OCI-LY7 (cell line): ENCODE results near the gene NPM3.

Experiments used
- EZH2phosphoT487 ChIP-seq: fragments of 200-600 bp; sonication (generic); IDR thresholded peaks from 2 replicates; pipeline ENCODE4 v1.6.1; 2018; ENCODE audit warnings: low read depth, borderline replicate concordance, mild to moderate bottlenecking, mixed run types, antibody characterized with exemption, low read length, moderate library complexity, mixed read lengths
- TF ChIP-seq, protein P1 (sequence below): fragments of 200-600 bp; sonication (generic); conservative IDR thresholded peaks from 2 replicates; pipeline ENCODE4 v1.5.1; 2014; ENCODE audit warnings: mild to moderate bottlenecking, antibody characterized with exemption, low read length, moderate library complexity, mixed read lengths

GRCh38 chr10:101760510-101760909 is 22.7 kb downstream of the NPM3 start:
- TF ChIP-seq, protein P1, sequence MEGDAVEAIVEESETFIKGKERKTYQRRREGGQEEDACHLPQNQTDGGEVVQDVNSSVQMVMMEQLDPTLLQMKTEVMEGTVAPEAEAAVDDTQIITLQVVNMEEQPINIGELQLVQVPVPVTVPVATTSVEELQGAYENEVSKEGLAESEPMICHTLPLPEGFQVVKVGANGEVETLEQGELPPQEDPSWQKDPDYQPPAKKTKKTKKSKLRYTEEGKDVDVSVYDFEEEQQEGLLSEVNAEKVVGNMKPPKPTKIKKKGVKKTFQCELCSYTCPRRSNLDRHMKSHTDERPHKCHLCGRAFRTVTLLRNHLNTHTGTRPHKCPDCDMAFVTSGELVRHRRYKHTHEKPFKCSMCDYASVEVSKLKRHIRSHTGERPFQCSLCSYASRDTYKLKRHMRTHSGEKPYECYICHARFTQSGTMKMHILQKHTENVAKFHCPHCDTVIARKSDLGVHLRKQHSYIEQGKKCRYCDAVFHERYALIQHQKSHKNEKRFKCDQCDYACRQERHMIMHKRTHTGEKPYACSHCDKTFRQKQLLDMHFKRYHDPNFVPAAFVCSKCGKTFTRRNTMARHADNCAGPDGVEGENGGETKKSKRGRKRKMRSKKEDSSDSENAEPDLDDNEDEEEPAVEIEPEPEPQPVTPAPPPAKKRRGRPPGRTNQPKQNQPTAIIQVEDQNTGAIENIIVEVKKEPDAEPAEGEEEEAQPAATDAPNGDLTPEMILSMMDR: no peak
- no peak for TF ChIP-seq EZH2phosphoT487
